ENCODE results near the gene MAP4K3.

GRCh38 chr2:39395313-39395712 is 41.8 kb downstream of the MAP4K3 start:
- TF ChIP-seq CTCF (IDR thresholded peaks at IDR 0.05): no peak
- TF ChIP-seq RAD21 (conservative IDR thresholded peaks at IDR 0.05 in 1 of 2, IDR thresholded peaks at IDR 0.05 in 1 of 2): no peak
- no peak for TF ChIP-seq CHD4 (IDR thresholded peaks at IDR 0.05; ENCODE audit: borderline replicate concordance)
- no peak for TF ChIP-seq REST (IDR thresholded peaks at IDR 0.05)
- TF ChIP-seq POLR2A (IDR thresholded peaks at IDR 0.05; ENCODE audit: low read length): no peak
- TF ChIP-seq MYC (IDR thresholded peaks at IDR 0.05; ENCODE audit: borderline replicate concordance, low read length): no peak
- no peak for TF ChIP-seq EP300 (IDR thresholded peaks at IDR 0.05)
- no peak for TF ChIP-seq MAX (IDR thresholded peaks at IDR 0.05)
- no peak for TF ChIP-seq NFE2L2 (conservative IDR thresholded peaks at IDR 0.05; ENCODE audit: low read length)
- TF ChIP-seq HDAC2 (IDR thresholded peaks at IDR 0.05): no peak
